RWPE1 (cell line): ENCODE data around the gene CCL1.

Source experiments
- CTCF ChIA-PET: fragments of 350-600 bp; sonication (Branson Sonifier 250); formaldehyde crosslinking; extraction: SDS; loops from one replicate; lab custom pipeline; 2021; lab: Yijun Ruan, JAX
- POLR2A ChIA-PET: fragments of 400-600 bp; formaldehyde crosslinking; extraction: SDS; loops from one replicate; lab custom pipeline; 2020; ENCODE audit warnings: antibody characterized with exemption; ENCODE audit not compliant: low non-redundant PET; lab: Yijun Ruan, JAX
- DNase-seq: peaks from one replicate; pipeline ENCODE4 v3.0.0; 2012; ENCODE audit warnings: low spot score
- H3K27ac ChIP-seq: fragments of 450-650 bp; 2 replicates; pipeline ENCODE4 v1.5.1; 2017
- CTCF ChIP-seq: fragments of 450-650 bp; conservative IDR thresholded peaks from 2 replicates; pipeline ENCODE4 v1.5.1; 2017; ENCODE audit warnings: low read depth, mild to moderate bottlenecking

CCL1 gene, protein sequence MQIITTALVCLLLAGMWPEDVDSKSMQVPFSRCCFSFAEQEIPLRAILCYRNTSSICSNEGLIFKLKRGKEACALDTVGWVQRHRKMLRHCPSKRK

DNA sequence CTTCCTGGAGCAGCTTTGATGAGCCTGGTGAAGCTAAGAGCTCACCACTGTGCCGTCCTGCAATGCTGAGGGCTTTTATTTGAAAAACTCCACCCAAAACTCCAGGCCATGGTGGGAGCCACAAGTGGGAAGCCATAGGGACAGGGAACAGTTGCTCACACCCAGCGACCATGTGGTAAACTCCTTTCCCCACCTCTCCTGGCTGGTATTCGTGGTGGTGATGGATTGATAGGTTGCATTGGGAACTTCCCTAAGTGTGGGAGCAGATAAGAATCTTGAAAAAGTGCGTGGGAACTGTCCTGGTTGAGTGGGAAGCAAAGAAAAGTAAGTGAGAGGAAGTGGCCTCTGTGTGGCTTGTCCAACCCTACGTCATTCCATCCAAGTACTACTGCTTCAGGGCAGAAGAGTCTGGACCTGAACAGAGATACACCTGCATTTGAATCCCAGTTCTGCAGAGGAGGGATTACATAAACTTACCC is at the start of gene CCL1:
CCL1 (minus strand) TSS at position 51 of the 479 bp plus-strand sequence. CDS start 72 bp downstream, outside the sequence.
- no peak within 1 kb of the TSS for H3K27ac ChIP-seq
- TF ChIP-seq CTCF: no peak
- DNase-seq: no peak
- ChIA-PET POLR2A (no interaction called here), CTCF (no interaction called here)

- DNase-seq: no peak
- TF ChIP-seq CTCF: no peak
- ChIA-PET POLR2A (interaction anchor here (0.6 kb wide), 1 partner anchor 744 kb away, joined by 4 read pairs; no protein-coding TSS in a partner anchor), CTCF (no interaction called here)
- H3K27ac ChIP-seq: no peak overlapping the region
These were observed 49.5 kb upstream of the CCL1 start for GRCh38 chr17:34412534-34412933.

GRCh38 chr17:34411646-34412421 is 48.8 kb upstream of the CCL1 start:
- POLR2A ChIA-PET: interaction anchor here (0.6 kb wide), 1 partner anchor 744 kb away, joined by 4 read pairs; no protein-coding TSS in a partner anchor

DNA sequence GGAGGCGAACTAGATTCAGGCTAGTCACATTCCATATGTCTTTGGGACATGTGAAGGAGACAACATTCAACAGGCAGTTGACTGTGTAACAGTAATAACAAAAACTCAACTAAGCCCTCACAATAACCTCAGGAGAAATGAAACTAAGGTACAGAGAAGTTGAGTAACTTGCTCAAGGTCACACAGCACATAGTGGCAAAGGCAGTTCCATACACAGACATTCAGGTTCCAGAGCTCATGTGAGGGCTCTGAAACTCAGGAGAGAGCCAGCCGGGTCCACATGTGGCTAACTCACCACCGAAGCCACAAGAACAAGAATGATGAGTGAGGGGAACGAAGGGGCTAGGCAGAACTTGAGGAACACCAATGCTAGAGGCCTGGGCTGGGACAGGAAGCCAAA is 46.3 kb upstream of the CCL1 start:
- POLR2A ChIA-PET: no interaction called here
- CTCF ChIA-PET: no interaction called here
- DNase-seq: no peak
- H3K27ac ChIP-seq: no peak overlapping the region
- no peak for TF ChIP-seq CTCF

More at GRCh38 chr17:34411646-34412421, 48.8 kb upstream of the CCL1 start:
- no peak overlapping the region for H3K27ac ChIP-seq
- no peak for DNase-seq
- CTCF ChIA-PET: no interaction called here
- TF ChIP-seq CTCF: no peak

DNA sequence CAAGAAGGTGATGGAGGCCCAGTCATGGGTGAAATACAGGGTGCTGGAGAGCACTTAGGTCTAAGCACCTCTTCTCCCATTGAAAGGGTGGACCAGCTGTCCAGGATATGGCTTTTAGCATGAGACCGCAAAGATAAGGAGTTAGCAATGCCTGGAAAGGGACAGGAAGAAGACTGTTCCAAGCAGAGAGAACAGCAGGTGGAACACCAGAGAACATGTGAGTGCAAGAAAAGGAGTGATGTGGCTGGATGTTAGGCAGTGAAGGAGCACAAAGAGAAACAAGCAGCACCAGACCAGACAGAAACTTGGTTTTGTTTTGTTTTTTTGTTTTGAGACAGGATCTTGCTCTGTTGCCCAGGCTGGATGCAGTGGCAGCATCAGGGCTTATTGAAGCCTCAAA is 45.4 kb upstream of the CCL1 start:
- ChIA-PET POLR2A (no interaction called here), CTCF (no interaction called here)
- H3K27ac ChIP-seq: no peak overlapping the region
- no peak for TF ChIP-seq CTCF
- no peak for DNase-seq

GRCh38 chr17:34406226-34406625 is 43.2 kb upstream of the CCL1 start:
- CTCF ChIA-PET: interaction anchor here (0.6 kb wide), 1 partner anchor 136 kb away, joined by 4 read pairs; no protein-coding TSS in a partner anchor
- TF ChIP-seq CTCF: no peak
- no peak overlapping the region for H3K27ac ChIP-seq
- no peak for DNase-seq
- POLR2A ChIA-PET: no interaction called here
